Activated CD8-positive, alpha-beta memory T cell treated with anti-CD3 and anti-CD28 coated beads, Interleukin-2, amount 50 U/mL, for 24 hours (primary cell): ENCODE data around the gene BID.
"Not testable (repeated sequence)": the region's sequence is repeated elsewhere in the genome, so short reads cannot be mapped to it uniquely, and the experiment has no call there.

Source experiments
- DNase-seq: peaks from one replicate; pipeline ENCODE4 v3.0.0-alpha.2; 2020; ENCODE audit errors: extremely low read depth

Gene BID

GRCh38 chr22:17703811-17704210 is 70.5 kb downstream of the BID start:
- no peak for DNase-seq

GRCh38 chr22:17700778-17701177 is 73.5 kb downstream of the BID start:
- DNase-seq = no peak

DNA sequence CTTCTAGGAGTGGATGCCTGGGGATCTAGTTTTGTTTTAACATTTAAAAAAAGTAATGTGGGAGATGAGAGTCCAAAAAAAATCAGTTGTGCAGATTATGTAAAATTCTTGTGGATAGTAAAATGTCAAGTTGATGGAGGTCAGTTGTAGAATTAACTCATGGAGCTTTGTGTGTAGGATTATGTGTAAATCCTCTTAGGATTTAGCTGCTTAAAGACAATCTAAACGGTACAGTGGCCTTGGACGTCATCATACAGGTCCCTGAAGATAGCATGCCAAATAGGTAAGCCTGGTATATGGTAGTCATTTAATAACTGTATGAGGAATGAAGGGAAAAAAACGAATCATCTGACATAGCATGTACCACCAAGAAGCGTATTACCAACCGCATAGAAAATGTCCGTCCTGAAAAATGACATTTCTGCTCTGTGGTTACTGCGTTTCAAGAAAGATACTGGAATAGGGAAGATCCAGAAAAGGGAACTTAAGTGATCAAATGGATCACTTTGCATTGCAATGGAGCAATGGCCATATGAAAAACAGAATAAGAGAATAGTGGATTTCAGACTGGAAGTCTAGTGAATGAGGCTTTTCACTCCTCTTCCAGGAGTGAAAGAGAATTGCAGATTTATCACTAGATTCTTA is 74.5 kb downstream of the BID start:
- no peak for DNase-seq

DNA sequence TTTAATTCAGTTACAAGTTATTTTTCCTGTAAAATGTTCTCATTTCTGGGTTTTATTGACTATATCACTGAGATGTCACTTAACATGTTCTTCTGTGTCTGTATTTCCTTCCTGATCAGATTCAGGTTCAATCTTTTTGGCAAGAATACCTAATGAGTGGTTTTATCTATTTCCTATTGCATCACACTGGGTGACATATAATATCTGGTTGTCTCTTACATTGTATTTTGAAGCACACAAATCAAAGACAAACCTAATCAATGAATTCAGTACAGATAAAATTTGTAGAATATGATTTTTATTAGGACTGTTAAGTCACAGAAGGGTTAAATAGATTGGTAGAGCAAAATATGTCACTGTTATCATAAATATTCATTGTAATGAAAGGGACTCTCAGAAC is 75.3 kb downstream of the BID start:
- no peak for DNase-seq

GRCh38 chr22:17698276-17698675 is 76.0 kb downstream of the BID start:
- not testable (repeated sequence) for DNase-seq

- not testable (repeated sequence) for DNase-seq
Observed at GRCh38 chr22:17697196-17697595, 77.1 kb downstream of the BID start.

DNA sequence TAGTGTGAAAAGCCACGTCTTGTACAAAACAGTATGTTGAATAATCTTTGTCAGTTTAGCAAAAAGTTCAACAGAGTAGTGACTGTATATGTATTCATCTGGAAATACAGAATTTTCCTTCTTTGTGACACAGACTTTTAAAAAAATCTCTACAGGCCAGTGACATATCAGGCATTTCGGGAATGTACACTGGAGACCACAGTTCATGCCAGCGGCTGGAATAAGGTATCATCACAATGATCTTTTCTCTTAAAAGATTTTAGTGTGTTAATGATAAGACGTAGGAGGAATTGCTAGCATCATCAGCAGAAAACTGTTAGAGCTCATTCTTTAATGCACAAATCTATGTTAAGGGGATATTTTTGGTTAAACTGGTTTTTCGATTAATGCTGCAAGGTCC is 78.3 kb downstream of the BID start:
- no peak for DNase-seq

DNA sequence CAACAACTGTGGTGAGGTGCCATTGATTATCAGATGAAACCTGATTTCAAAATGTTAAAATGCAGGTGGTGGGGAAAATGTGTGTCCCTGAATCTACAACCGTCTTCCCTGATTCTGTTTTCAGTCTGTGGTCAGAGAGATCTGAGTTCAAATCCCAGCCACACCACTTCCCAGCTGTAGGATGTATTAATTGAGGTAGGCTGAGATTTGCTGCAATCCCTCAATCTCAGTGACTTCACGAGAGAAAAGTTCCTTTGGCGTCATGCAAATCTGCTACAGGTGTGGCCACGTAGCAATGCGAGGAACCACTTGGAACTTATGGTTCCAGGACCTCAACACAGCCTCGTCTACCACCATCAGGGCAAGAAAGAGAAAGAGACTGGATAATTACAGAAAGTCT is 79.5 kb downstream of the BID start:
- DNase-seq = no peak

DNA sequence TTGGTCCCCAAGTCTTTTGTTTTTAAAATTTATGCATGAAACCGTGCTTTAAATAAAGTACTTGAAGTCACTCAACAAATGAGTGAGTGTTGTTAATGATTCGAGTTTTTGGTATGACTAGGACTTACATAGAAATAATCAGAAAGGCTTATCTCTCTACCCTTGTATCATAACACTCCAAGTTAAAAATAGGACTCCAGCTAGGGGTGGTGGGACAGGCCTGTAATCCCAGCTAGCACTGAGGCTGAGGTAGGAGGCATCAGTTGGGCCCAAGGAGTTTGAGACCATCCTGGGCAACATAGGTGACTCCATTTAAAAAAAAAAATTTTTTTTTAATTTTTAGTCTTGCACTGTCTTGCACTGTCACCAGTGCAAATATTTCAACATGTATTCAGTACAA is 80.1 kb downstream of the BID start:
- DNase-seq = no peak

- no peak for DNase-seq
Observed at GRCh38 chr22:17692841-17693240, 81.4 kb downstream of the BID start.

GRCh38 chr22:17684245-17684644 is 90.0 kb downstream of the BID start:
- no peak for DNase-seq
